NT2/D1 (cell line): Measurements from ENCODE around the gene ARID3B.

Source experiments
- SUZ12 ChIP-seq: IDR thresholded peaks from 2 replicates; pipeline ENCODE4 v1.6.1; 2011; ENCODE audit not compliant: insufficient read length, insufficient read depth; ENCODE audit errors: extremely low read depth
- ZNF274 ChIP-seq: IDR thresholded peaks from 2 replicates; pipeline ENCODE4 v1.6.1; 2011; ENCODE audit warnings: mild to moderate bottlenecking, low read depth, low read length

DNA sequence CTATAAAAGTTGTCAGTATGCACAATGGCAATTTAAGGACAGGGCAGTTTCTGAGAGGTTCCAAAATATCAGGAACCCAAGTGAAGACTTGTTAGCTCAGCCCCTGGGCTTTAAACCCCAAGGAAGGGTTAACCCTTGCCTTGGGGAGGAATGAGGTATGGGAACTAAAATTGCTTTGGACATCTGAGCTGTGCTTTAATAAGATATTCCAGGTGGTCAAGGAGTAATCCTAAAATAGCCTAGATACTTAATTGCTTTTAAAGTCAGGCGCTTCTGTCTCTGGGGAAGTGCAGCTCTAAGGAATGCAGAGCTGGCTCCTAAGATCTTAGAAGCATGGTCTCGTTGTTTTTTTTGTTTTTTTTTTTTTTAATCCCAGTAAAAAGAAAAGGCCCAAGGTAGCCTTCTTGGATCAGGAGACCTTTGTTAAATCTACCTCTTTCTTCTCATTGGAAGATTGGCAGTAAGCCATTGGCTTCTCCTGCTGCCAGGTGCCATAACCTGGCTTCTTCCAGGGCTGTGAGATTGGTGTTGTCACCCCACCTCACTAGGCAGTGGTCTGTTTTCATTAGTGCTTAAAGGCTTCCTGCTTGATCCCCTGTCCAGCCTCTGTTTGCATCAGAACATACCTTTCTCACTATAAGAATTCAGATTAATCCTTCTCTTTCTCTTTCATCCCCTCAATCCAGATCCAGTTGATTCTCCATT lies 24.5 kb downstream of the ARID3B start:
- TF ChIP-seq SUZ12 (no peak), ZNF274 (no peak)
